ENCODE measurements around the gene CCDC80. TPM values are rescaled to one million over a fixed set of nuclear protein-coding genes. Genes with fewer than 3 reads are reported as not detected.
A peak's percentile ranks its signal among the peaks of the same experiment; 100 is the strongest.

Gene CCDC80
- total RNA-seq, 1 experiment from 2014 or later: 19.4 TPM

- DNase-seq (ENCODE audit: unreplicated experiment): no peak
- Mint-ChIP-seq H3K27me3 (ENCODE audit: insufficient read depth, unreplicated experiment) (no peaks in the 10 kb centered on the region), H3K9me3 (ENCODE audit: unreplicated experiment) (no peaks in the 10 kb centered on the region), H3K36me3 (ENCODE audit: insufficient read depth, unreplicated experiment) (no peaks in the 10 kb centered on the region), H3K4me3 (ENCODE audit: unreplicated experiment) (no peak overlapping the region), H3K27ac (ENCODE audit: low read depth, unreplicated experiment) (no peak overlapping the region), H3K4me1 (ENCODE audit: insufficient read depth, unreplicated experiment) (peaks cover 24% of the 10 kb centered on the region)
- CTCF ChIA-PET: interaction anchor here (1.0 to 1.6 kb wide), 2 partner anchors 18 to 49 kb away, joined by 3 to 4 read pairs; no protein-coding TSS in a partner anchor
- POLR2A ChIA-PET: no interaction called here
- intact Hi-C loops (cut with micrococcal nuclease): no loop called here
- no peak for TF ChIP-seq CTCF (IDR thresholded peaks at IDR 0.05; ENCODE audit: unreplicated experiment)
- BruUV-seq (replicated peaks): no TSS peak
Observed at GRCh38 chr3:112685956-112686799, 45.2 kb upstream of the CCDC80 start.

GRCh38 chr3:112685420-112685819 is 44.5 kb upstream of the CCDC80 start:
- ChIA-PET CTCF (interaction anchor here (0.6 to 1.2 kb wide), 4 partner anchors 19 to 43 kb away, joined by 3 to 6 read pairs (median 3); no protein-coding TSS in a partner anchor), POLR2A (no interaction called here)
- no peak overlapping the region for H3K27ac Mint-ChIP-seq (ENCODE audit: low read depth, unreplicated experiment)
- no peaks in the 10 kb centered on the region for H3K36me3 Mint-ChIP-seq (ENCODE audit: insufficient read depth, unreplicated experiment)
- H3K4me1 Mint-ChIP-seq (ENCODE audit: insufficient read depth, unreplicated experiment): peaks cover 24% of the 10 kb centered on the region
- no peak for DNase-seq (ENCODE audit: unreplicated experiment)
- no peak overlapping the region for H3K4me3 Mint-ChIP-seq (ENCODE audit: unreplicated experiment)
- intact Hi-C loops (cut with micrococcal nuclease): no loop called here
- no peaks in the 10 kb centered on the region for H3K9me3 Mint-ChIP-seq (ENCODE audit: unreplicated experiment)
- BruUV-seq (replicated peaks): no TSS peak
- H3K27me3 Mint-ChIP-seq (ENCODE audit: insufficient read depth, unreplicated experiment): no peaks in the 10 kb centered on the region
- no peak for TF ChIP-seq CTCF (IDR thresholded peaks at IDR 0.05; ENCODE audit: unreplicated experiment)

GRCh38 chr3:112682361-112682760 is 41.4 kb upstream of the CCDC80 start:
- H3K27me3 Mint-ChIP-seq (ENCODE audit: insufficient read depth, unreplicated experiment): no peaks in the 10 kb centered on the region
- no peak for TF ChIP-seq CTCF (IDR thresholded peaks at IDR 0.05; ENCODE audit: unreplicated experiment)
- no peak for DNase-seq (ENCODE audit: unreplicated experiment)
- H3K9me3 Mint-ChIP-seq (ENCODE audit: unreplicated experiment): no peaks in the 10 kb centered on the region
- POLR2A ChIA-PET: interaction anchor here (0.6 to 1.3 kb wide), 3 partner anchors 13 to 54 kb away, joined by 4 read pairs; no protein-coding TSS in a partner anchor
- H3K27ac Mint-ChIP-seq (ENCODE audit: low read depth, unreplicated experiment): peak overlapping the region; percentile 72
- intact Hi-C loops (cut with micrococcal nuclease): no loop called here
- no peak overlapping the region for H3K4me3 Mint-ChIP-seq (ENCODE audit: unreplicated experiment)
- H3K36me3 Mint-ChIP-seq (ENCODE audit: insufficient read depth, unreplicated experiment): no peaks in the 10 kb centered on the region
- CTCF ChIA-PET: interaction anchor here (1.1 to 1.5 kb wide), 2 partner anchors 39 to 43 kb away, joined by 3 to 5 read pairs; no protein-coding TSS in a partner anchor
- H3K4me1 Mint-ChIP-seq (ENCODE audit: insufficient read depth, unreplicated experiment): peaks cover 7% of the 10 kb centered on the region
- BruUV-seq (replicated peaks): no TSS peak

- Mint-ChIP-seq H3K9me3 (ENCODE audit: unreplicated experiment) (no peaks in the 10 kb centered on the region), H3K36me3 (ENCODE audit: insufficient read depth, unreplicated experiment) (no peaks in the 10 kb centered on the region), H3K27ac (ENCODE audit: low read depth, unreplicated experiment) (peak overlapping the region; percentile 72), H3K27me3 (ENCODE audit: insufficient read depth, unreplicated experiment) (no peaks in the 10 kb centered on the region), H3K4me1 (ENCODE audit: insufficient read depth, unreplicated experiment) (peaks cover 11% of the 10 kb centered on the region), H3K4me3 (ENCODE audit: unreplicated experiment) (no peak overlapping the region)
- no peak for TF ChIP-seq CTCF (IDR thresholded peaks at IDR 0.05; ENCODE audit: unreplicated experiment)
- no TSS peak for BruUV-seq (replicated peaks)
- intact Hi-C loops (cut with micrococcal nuclease): no loop called here
- DNase-seq (ENCODE audit: unreplicated experiment): peak; percentile 36
- ChIA-PET CTCF (interaction anchor here (1.1 to 1.5 kb wide), 2 partner anchors 39 to 42 kb away, joined by 3 to 5 read pairs; no protein-coding TSS in a partner anchor), POLR2A (interaction anchor here (0.6 to 1.3 kb wide), 4 partner anchors 13 to 253 kb away, joined by 3 to 4 read pairs (median 4); no protein-coding TSS in a partner anchor)
Observed at GRCh38 chr3:112681822-112682325, 40.9 kb upstream of the CCDC80 start.
